ENCODE data around the gene PRMT7.

PRMT7 gene

GRCh38 chr16:68306633-68307032 lies 4.2 kb upstream of the PRMT7 start:
- no peak for DNase-seq (ENCODE audit: low read depth in 2 of 2)

GRCh38 chr16:68309799-68310198 lies 1.0 kb upstream of the PRMT7 start:
- no peak for DNase-seq (ENCODE audit: low read depth in 2 of 2)

GRCh38 chr16:68310437-68310773 lies 414 bp upstream of the PRMT7 start:
- no peak for DNase-seq (ENCODE audit: low read depth in 2 of 2)

DNA sequence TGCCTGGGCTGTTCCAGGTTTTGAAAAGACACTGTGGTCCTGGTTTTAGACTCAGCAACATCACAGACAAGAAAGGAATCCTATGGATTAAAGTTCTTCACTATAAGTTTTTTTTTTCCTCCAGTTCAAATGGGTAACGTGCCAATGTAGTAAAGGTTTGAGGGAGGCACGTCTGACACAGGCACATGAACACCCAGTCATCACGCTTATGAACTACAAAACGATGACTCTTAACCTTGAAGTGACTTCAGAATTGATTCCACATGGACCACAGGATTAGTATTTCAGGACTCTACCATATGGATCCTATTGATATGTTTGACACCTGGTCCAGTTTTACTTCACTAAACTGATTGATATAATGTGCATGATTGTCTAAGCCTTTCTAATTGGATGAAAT lies 2.3 kb downstream of the PRMT7 start:
- DNase-seq (ENCODE audit: low read depth in 2 of 2), result no peak

DNA sequence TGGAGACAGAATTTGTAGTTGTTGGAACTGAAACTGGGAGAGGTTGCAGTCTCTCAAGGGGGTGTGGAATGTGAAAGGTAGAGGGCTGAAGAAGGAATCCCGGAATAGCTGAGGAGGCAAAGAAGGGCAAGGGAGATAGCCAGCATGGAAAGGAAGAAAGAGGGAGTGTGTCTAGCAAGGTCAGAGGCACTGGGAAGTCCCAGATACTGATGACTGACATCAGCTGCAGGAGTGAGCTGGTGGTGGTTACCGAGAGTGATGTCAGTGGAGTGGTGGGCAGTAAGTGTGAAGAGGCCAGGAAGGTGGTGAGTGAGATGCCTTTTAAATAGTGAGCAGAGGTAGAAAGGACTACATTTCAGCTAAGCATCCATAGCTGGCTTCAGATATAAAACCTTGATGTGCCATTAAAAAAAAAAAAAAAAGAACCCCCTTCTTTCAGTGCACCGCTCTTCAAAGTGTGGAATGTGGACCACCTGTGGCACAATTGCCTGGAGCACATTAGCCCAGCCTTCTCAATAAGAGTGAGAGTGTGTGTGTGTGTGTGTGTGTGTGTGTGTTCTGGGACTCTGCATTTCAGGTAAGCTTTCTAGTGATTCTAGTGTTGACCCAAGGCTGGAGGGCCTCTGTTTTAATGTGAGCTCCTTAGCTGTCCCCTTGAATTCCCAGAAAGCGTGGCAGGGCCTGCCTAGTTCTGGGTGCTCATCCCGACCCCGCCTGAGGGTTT lies 8.5 kb downstream of the PRMT7 start:
- peak in 1 of 2 donors; percentile 4 for DNase-seq (ENCODE audit: low read depth in 2 of 2)

- DNase-seq (ENCODE audit: low read depth in 2 of 2), result no peak
Observed at GRCh38 chr16:68324336-68324735, 13.5 kb downstream of the PRMT7 start.

GRCh38 chr16:68324780-68325357 lies 14.1 kb downstream of the PRMT7 start:
- no peak for DNase-seq (ENCODE audit: low read depth in 2 of 2)

- peak; percentile 48 to 59 for DNase-seq (ENCODE audit: low read depth in 2 of 2)
Observed at GRCh38 chr16:68328151-68328859, 17.5 kb downstream of the PRMT7 start.

DNA sequence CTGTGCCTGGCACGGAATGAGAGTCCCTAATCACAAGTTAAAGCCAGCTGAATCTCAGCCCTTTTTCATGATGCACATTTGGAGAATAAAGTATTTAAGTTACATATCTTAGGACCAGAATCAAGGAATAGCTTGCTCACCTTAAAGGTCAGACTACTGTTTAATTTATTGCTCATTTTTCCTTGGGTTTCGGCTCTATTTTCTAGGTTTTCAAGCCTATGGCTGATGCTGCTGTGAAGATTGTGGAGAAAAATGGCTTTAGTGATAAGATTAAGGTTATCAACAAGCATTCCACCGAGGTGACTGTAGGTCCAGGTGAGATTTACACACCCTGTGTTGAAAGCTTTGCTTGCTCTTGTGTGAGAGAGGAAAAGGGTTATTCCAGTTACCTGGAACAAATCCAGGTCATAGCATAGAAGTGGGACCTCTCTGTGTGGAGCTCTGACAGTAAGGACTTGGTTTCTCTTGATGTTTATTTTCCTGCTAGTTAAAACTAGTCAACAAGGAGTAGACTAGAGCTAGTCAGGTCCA lies 18.1 kb downstream of the PRMT7 start:
- DNase-seq (ENCODE audit: low read depth in 2 of 2), result no peak

DNA sequence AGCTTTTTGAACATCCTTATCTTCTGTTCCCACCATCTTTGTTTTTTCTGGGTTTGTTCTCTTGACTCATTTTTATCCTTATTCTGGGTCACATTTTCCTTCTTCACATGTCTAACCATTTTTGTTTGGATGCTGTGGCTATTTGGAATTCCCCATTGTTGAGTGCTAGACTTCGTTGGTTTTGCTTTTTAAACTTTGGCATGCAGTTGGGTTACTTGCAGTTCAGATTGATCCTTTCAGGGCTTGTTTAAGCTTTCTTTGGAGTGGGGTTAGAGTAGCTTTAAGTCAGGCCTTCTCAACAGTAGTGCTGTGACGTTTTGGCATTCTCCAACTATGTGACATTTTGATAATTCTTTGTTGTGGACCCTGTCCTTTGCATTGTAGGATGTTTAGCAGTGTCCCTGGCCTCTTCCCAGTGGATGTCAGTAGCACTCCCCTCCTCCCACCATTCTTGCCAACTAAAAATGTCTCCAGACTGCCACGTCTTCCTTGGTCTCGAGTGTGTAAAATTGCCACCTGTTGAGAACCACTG lies 21.1 kb downstream of the PRMT7 start:
- DNase-seq (ENCODE audit: low read depth in 2 of 2), result no peak

DNA sequence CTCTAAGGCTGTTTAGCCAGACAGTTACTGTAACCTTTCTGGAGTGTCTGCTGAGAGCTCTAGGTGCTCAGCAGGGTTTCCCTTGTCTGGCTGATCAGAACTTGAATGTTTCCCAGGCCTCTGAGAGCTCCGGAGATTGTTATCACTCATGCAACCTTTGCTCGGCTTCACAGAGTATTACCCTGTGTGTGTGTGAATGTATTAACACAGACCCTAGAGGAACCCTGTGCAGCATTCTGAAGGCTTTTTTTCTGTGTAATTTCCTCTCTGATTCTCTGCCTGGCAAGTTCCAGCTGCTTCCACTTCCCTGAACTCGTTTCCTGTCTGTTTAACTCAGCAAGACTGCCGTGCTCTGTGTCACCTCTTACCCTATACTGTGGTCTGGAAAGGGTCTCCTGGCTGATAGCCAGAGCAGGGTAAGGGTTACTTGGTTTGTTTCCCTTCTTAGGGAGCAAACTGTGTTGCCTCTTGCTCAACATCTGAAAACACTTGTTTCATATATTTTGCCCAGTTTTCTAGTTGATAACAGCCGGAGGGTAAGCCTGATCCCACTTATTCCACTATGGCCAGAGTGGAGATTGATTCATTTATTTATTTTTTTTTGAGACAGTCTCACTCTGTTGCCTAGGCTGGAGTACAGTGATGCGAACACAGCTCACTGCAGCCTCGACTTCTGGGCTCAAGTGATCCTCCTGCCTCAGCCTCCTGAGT lies 21.7 kb downstream of the PRMT7 start:
- no peak for DNase-seq (ENCODE audit: low read depth in 2 of 2)

GRCh38 chr16:68335175-68335574 lies 24.4 kb downstream of the PRMT7 start:
- DNase-seq (ENCODE audit: low read depth in 2 of 2), result no peak

- DNase-seq (ENCODE audit: low read depth in 2 of 2), result no peak
Observed at GRCh38 chr16:68338326-68339119, 27.7 kb downstream of the PRMT7 start.

GRCh38 chr16:68339214-68339613 lies 28.4 kb downstream of the PRMT7 start:
- no peak for DNase-seq (ENCODE audit: low read depth in 2 of 2)

DNA sequence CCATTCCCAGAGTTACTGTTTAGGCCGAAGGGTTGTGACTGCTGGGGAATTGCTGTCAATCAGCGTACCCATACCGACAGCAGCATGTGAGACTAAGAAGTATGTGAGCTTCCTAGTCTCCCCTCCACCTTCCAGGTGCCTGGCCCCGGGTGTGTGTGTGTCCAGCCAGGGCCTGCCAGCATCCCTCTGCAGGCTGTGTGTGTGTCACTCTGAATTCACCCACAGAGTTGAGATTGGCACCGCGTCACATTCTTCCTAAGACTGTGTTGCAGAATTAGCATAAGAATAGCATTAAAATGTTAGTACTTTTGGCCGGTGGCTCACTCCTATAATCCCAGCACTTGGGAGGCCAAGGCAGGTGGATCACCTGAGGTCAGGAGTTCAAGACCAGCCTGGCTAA lies 31.8 kb downstream of the PRMT7 start:
- DNase-seq (ENCODE audit: low read depth in 2 of 2), result no peak

DNA sequence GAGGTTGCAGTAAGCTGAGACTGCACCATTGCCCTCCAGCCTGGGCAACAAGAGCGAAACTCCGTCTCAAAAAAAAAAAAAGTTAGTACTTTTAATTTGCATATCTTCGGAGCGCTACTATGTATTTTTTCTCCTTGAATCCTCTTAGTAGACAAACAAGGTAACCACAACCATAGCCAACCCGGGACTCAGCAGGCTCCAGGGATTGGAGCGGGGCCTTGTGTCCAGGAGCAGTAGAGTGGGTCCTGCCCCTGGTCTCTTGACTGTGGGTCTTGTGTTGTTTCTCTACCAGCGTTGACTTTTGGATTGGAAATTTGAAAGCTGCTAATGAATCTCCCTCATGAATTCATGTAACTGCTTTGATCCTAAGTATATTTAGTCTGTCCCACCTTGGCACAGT lies 32.3 kb downstream of the PRMT7 start:
- DNase-seq (ENCODE audit: low read depth in 2 of 2), result no peak

DNA sequence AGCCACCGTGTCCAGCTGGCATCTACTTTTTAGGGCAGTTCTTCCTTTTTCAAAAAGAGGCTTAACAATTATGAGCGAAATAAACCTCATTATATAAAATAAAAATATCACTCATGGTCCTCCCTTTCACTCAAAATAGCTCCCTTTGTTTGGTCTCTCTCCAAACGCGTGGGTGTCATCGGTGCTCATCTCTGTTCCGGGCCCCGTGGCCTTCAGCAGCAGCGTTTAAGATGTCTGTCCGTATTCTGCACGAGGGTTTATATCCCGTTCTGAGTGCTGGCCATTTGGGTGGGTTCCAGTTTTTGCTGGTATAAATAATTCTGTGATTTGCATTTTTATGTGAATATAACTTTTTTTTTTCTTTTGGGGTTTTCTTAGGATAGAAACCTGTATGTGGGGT lies 33.4 kb downstream of the PRMT7 start:
- no peak for DNase-seq (ENCODE audit: low read depth in 2 of 2)

GRCh38 chr16:68345351-68345810 lies 34.6 kb downstream of the PRMT7 start:
- DNase-seq (ENCODE audit: low read depth in 2 of 2), result no peak

DNA sequence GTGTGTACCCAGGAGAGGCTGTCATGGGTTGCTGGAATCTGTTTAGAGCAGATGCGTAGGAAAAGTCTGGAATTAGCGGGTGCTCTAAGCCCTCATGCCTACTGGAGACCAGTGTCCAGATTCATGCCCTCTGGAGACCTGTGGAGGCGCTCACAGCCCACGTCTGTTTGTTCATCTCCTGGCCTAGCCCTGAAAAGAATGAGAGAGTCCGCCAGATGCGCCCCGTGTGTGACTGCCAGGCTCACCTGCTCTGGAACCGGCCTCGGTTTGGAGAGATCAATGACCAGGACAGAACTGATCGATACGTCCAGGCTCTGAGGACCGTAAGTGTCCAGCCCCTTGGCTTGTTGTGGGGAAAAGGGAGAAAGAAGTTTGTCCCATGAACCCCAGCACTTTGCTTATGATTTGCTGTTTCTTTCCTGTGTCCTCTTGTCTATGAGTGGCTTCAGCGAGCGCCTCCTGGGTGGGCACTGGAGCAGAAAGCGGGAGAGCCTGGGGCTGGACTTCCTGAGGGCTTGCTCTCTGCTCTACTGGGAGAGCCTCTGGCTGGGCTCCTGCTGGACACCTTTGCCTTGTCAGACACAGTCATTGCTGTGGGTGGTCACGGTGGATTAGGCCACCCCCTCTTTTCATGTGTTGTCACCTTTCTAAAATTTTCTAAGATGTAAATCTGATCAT lies 35.3 kb downstream of the PRMT7 start:
- DNase-seq (ENCODE audit: low read depth in 2 of 2), result no peak

DNA sequence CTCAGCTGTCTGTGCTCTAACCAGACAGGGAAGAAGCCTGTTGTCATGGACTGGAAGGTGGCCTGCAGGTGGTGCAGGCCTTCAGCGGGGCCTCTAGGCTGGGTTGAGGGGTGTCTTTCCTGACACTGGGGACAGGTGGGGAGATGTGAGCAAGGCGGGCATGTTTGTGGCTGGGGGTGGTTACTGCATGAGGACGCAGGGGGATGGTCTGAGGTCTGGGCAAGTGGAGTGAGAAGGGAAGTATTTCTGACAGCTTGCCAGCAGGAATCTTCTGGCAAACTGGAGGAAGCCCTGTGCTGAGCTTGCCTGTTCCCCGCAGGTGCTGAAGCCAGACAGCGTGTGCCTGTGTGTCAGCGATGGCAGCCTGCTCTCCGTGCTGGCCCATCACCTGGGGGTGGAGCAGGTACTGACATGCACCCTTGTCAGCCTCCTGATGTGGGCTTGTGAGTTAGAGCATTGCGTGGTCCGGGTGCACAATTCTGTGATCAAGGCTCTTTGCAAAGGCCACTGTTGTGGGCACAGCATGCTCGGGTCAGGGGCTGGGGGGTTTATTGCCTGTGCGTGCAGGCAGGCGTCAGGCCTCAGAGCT lies 36.2 kb downstream of the PRMT7 start:
- no peak for DNase-seq (ENCODE audit: low read depth in 2 of 2)
